B cell (primary cell): ENCODE results near the gene GRK5. TPM values are rescaled to one million over a fixed set of nuclear protein-coding genes. Genes with fewer than 3 reads are reported as not detected.
A peak's percentile ranks its signal among the peaks of the same experiment; 100 is the strongest.

ENCODE experiments used
- ATAC-seq: fragments of 200-7000 bp; cut with Tn5 transposase; one replicate; pipeline ENCODE4 v1.10.0; 2021; ENCODE audit warnings: low read depth, mild to moderate bottlenecking, moderate number of reproducible peaks, moderate library complexity
- CTCF ChIA-PET: fragments of 350-600 bp; sonication (Branson Sonifier 250); formaldehyde crosslinking; loops from one replicate; lab custom pipeline; 2021; ENCODE audit warnings: antibody characterized with exemption, inconsistent platforms; lab: Charles Lee
- POLR2A ChIA-PET: fragments of 350-600 bp; sonication (Branson Sonifier 250); formaldehyde crosslinking; loops from one replicate; lab custom pipeline; 2021; ENCODE audit warnings: antibody characterized with exemption; lab: Charles Lee
- DNase-seq: peaks from one replicate; pipeline ENCODE4 v3.0.0; 2013
- H2AFZ ChIP-seq: 2 replicates; pipeline ENCODE4 v1.6.1; 2012; ENCODE audit warnings: mild to moderate bottlenecking, low read depth, low read length; ENCODE audit not compliant: insufficient read depth, poor library complexity, severe bottlenecking
- H3K27ac ChIP-seq, 2 donors: 1 replicate in 1 of 2; 2 replicates in 1 of 2; pipeline ENCODE4 v1.5.1; 2012 to 2013; ENCODE audit warnings: low read length in 2 of 2, mild to moderate bottlenecking in 2 of 2, moderate library complexity in 1 of 2
- H3K27me3 ChIP-seq, 4 experiments: fragments of 200-600 bp in 1 of 4; sonication (generic) in 1 of 4; replicated peaks in 1 of 4; 1 replicate in 2 of 4; 2 replicates in 2 of 4; pipeline versions ENCODE4 v1.6.1 to v1.7.0; 2013 to 2016; ENCODE audit warnings: low read length in 3 of 4, mild to moderate bottlenecking in 2 of 4, mixed read lengths in 1 of 4, moderate library complexity in 1 of 4; ENCODE audit not compliant: insufficient read depth in 4 of 4, control insufficient read depth in 3 of 4; ENCODE audit errors: control extremely low read depth in 1 of 4
- H3K36me3 ChIP-seq, 2 experiments: replicated peaks in 1 of 2; 1 replicate in 1 of 2; 2 replicates in 1 of 2; pipeline versions ENCODE4 v1.6.1 to v1.7.1; 2013; ENCODE audit warnings: low read length in 1 of 2; ENCODE audit not compliant: insufficient read depth in 2 of 2, control insufficient read depth in 1 of 2; ENCODE audit errors: control extremely low read depth in 1 of 2, extremely low read depth in 1 of 2
- H3K4me1 ChIP-seq, 2 donors: fragments of 200-600 bp in 1 of 2; sonication (generic) in 1 of 2; 1 replicate in 1 of 2; 2 replicates in 1 of 2; pipeline versions ENCODE4 v1.5.1 to v1.6.1; 2013 to 2017; ENCODE audit warnings: low read length in 2 of 2; ENCODE audit not compliant: control insufficient read depth in 2 of 2, insufficient read depth in 2 of 2
- H3K4me2 ChIP-seq: replicated peaks from 2 replicates; pipeline ENCODE3; 2012; ENCODE audit warnings: mild to moderate bottlenecking, low read depth, low read length; ENCODE audit not compliant: poor library complexity, severe bottlenecking
- H3K4me3 ChIP-seq, 5 experiments: fragments of 200-600 bp in 1 of 5; sonication (generic) in 1 of 5; 1 replicate in 3 of 5; 2 replicates in 2 of 5; pipeline versions ENCODE4 v1.5.1 to v1.7.0; 2011 to 2016; ENCODE audit warnings: low read length in 4 of 5, mild to moderate bottlenecking in 4 of 5, low read depth in 2 of 5, control low read depth in 1 of 5, moderate library complexity in 1 of 5; ENCODE audit not compliant: insufficient read depth in 1 of 5; ENCODE audit errors: control extremely low read depth in 1 of 5, extremely low read depth in 1 of 5
- H3K79me2 ChIP-seq: fragments of 200-600 bp; sonication (generic); one replicate; pipeline ENCODE4 v1.6.0; 2016; ENCODE audit warnings: low read length; ENCODE audit not compliant: control insufficient read depth, insufficient read depth
- H3K9ac ChIP-seq: fragments of 200-600 bp; sonication (generic); 2 replicates; pipeline ENCODE4 v1.6.1; 2017; ENCODE audit warnings: mild to moderate bottlenecking, low read length, moderate library complexity
- H3K9me3 ChIP-seq, 3 donors: one replicate each; pipeline versions ENCODE4 v1.6.1 to v1.7.1; 2013; ENCODE audit warnings: low read length in 2 of 3; ENCODE audit not compliant: control insufficient read depth in 2 of 3, insufficient read depth in 1 of 3; ENCODE audit errors: control extremely low read depth in 1 of 3
- H4K20me1 ChIP-seq: 2 replicates; pipeline ENCODE4 v1.6.0; 2012; ENCODE audit warnings: mild to moderate bottlenecking, low read length; ENCODE audit not compliant: insufficient read depth, control insufficient read depth, poor library complexity, severe bottlenecking
- H3K27ac Mint-ChIP-seq: one replicate; pipeline ENCODE4 v1.8.0; 2021; ENCODE audit warnings: mixed read lengths
- H3K27me3 Mint-ChIP-seq: one replicate; pipeline ENCODE4 v1.8.0; 2021; ENCODE audit warnings: mixed read lengths
- H3K4me1 Mint-ChIP-seq: one replicate; pipeline ENCODE4 v1.8.0; 2021; ENCODE audit warnings: mixed read lengths
- H3K4me3 Mint-ChIP-seq: one replicate; pipeline ENCODE4 v1.8.0; 2021; ENCODE audit warnings: mixed read lengths
- H3K9me3 Mint-ChIP-seq: one replicate; pipeline ENCODE4 v1.8.0; 2022; ENCODE audit warnings: mixed read lengths; ENCODE audit not compliant: insufficient read depth
- CTCF ChIP-seq: fragments of 200-600 bp; IDR thresholded peaks from one replicate; pipeline ENCODE4 v1.8.0; 2022; ENCODE audit warnings: antibody characterized with exemption, mild to moderate bottlenecking
- EZH2 ChIP-seq: IDR thresholded peaks from 2 replicates; pipeline ENCODE4 v1.6.1; 2012; ENCODE audit warnings: borderline replicate concordance, low read depth, mild to moderate bottlenecking, moderate library complexity, low read length; ENCODE audit not compliant: insufficient read depth, poor library complexity, severe bottlenecking
- WGBS: methylation state at CpG from one replicate; pipeline ENCODE4 v1.1.5; 2013; ENCODE audit warnings: missing lambda C conversion rate; ENCODE audit not compliant: insufficient coverage; 5-methylcytosine and 5-hydroxymethylcytosine counted together
- intact Hi-C: fragments of 100-400 bp; cut with micrococcal nuclease; formaldehyde crosslinking; loops from one replicate; pipeline ENCODE4 v1.10.0; 2022
- polyA plus RNA-seq: library from polyadenylated mRNA; depleted of rRNA; stranded (reverse); fragments of >200 nt; gene quantifications from 2 replicates; pipeline ENCODE4 v1.2.3, GENCODE V29; 2012
- total RNA-seq, 2 donors: library from RNA; stranded (reverse); fragments of 120-200 nt in 1 of 2; gene quantifications; 1 replicate in 1 of 2; 2 replicates in 1 of 2; pipeline versions ENCODE4 v1.2.3 to v1.2.4, GENCODE V29; 2013 to 2022

Gene GRK5
- total and polyA plus RNA-seq, 2 donors (not counting 1 experiment from before 2014, with no cell fraction given), result 21.9 to 54.8 TPM

- TF ChIP-seq CTCF (no peak), EZH2 (no peak)
- Histone ChIP-seq H3K27ac (no peak overlapping the region), H3K4me1 (peaks cover 0 to 3% of the 10 kb centered on the region in 2 donors), H3K36me3 (no peaks in the 10 kb centered on the region), H2AFZ (no peak overlapping the region), H3K79me2 (no peaks in the 10 kb centered on the region), H3K4me3 (no peak overlapping the region), H3K9me3 (no peaks in the 10 kb centered on the region), H3K4me2 (no peak overlapping the region), H3K27me3 (peaks cover 0 to 8% (median 6%) of the 10 kb centered on the region in 4 experiments), H3K9ac (no peak overlapping the region), H4K20me1 (no peaks in the 10 kb centered on the region)
- no peak overlapping the region for H3K27ac Mint-ChIP-seq
- no peak overlapping the region for H3K4me3 Mint-ChIP-seq
- H3K27me3 Mint-ChIP-seq, result peaks cover 9% of the 10 kb centered on the region
- DNase-seq, result no peak
- H3K9me3 Mint-ChIP-seq, result no peaks in the 10 kb centered on the region
- ChIA-PET CTCF (interaction anchor here (0.5 to 8.5 kb wide), 13 partner anchors 9 to 684 kb away, joined by 3 to 144 read pairs (median 5); partner anchors contain the start of genes GRK5, RGS10 and SFXN4), POLR2A (no interaction called here)
- intact Hi-C loops, result loop anchor here (2.0 kb wide), 2 partner anchors 219 to 247 kb away; no protein-coding TSS in a partner anchor
- peaks cover 4% of the 10 kb centered on the region for H3K4me1 Mint-ChIP-seq
- ATAC-seq, result no peak
- WGBS, result 91% methylated on average over 4 of the region's 4 CpGs
Measured at GRCh38 chr10:119197921-119198320, 9.4 kb upstream of the GRK5 start.

GRCh38 chr10:119198438-119198837, 8.9 kb upstream of the GRK5 start:
- Histone ChIP-seq H3K4me3 (no peak overlapping the region), H3K9ac (no peak overlapping the region), H3K4me1 (peaks cover 0 to 3% of the 10 kb centered on the region in 2 donors), H3K36me3 (no peaks in the 10 kb centered on the region), H3K27me3 (peaks cover 0 to 8% (median 6%) of the 10 kb centered on the region in 4 experiments), H3K27ac (no peak overlapping the region), H3K9me3 (no peaks in the 10 kb centered on the region), H4K20me1 (no peaks in the 10 kb centered on the region), H3K4me2 (no peak overlapping the region), H3K79me2 (no peaks in the 10 kb centered on the region), H2AFZ (no peak overlapping the region)
- Mint-ChIP-seq H3K27ac (no peak overlapping the region), H3K4me3 (no peak overlapping the region), H3K27me3 (peaks cover 9% of the 10 kb centered on the region), H3K9me3 (no peaks in the 10 kb centered on the region), H3K4me1 (peaks cover 4% of the 10 kb centered on the region)
- TF ChIP-seq EZH2 (no peak), CTCF (peak; percentile 43)
- intact Hi-C loops, result loop anchor here (2.0 kb wide), 2 partner anchors 218 to 246 kb away; no protein-coding TSS in a partner anchor
- ATAC-seq (no peak), DNase-seq (peak; percentile 42)
- ChIA-PET CTCF (interaction anchor here (0.5 to 8.5 kb wide), 22 partner anchors 8 to 683 kb away, joined by 3 to 144 read pairs (median 4); partner anchors contain the start of genes GRK5, RGS10 and SFXN4), POLR2A (no interaction called here)
- WGBS, result 39% methylated on average over 7 of the region's 7 CpGs
